ENCODE measurements around the gene RALY. TPM values are rescaled to one million over a fixed set of nuclear protein-coding genes. Genes with fewer than 3 reads are reported as not detected.
A peak's percentile ranks its signal among the peaks of the same experiment; 100 is the strongest.

Gene RALY
- total and polyA plus RNA-seq, 5 donors from 2014 or later, result 160 to 216 (median 191) TPM

GRCh38 chr20:33999025-33999649 lies 5.4 kb downstream of the RALY start:
- H3K36me3 ChIP-seq (ENCODE audit: control insufficient read depth, insufficient read depth, low read length), result peaks cover 3% of the 10 kb centered on the region
- no peaks in the 10 kb centered on the region for H3K27me3 ChIP-seq (ENCODE audit: control insufficient read depth, insufficient read depth, low read length)
- Mint-ChIP-seq H3K36me3 (peaks cover 20% of the 10 kb centered on the region), H3K4me1 (peaks cover 38 to 92% (median 82%) of the 10 kb centered on the region in 4 donors), H3K4me3 (peak overlapping the region; percentile 57 to 97 (median 72)), H3K9me3 (no peaks in the 10 kb centered on the region), H3K27me3 (peaks cover 4% of the 10 kb centered on the region), H3K27ac (peak overlapping the region in 1 of 3 donors; percentile 50)
- peaks cover 85% of the 10 kb centered on the region for H3K4me1 ChIP-seq (ENCODE audit: control insufficient read depth, insufficient read depth, low read length, poor library complexity, severe bottlenecking)
- no peak overlapping the region for H3K27ac ChIP-seq (ENCODE audit: insufficient read depth, low read length, poor library complexity, severe bottlenecking)
- H3K9me3 ChIP-seq (ENCODE audit: control insufficient read depth in 2 of 2, low read length in 2 of 2), result no peaks in the 10 kb centered on the region
- no peak for DNase-seq
- ATAC-seq (ENCODE audit: low read depth in 2 of 2), result no peak
- H3K4me3 ChIP-seq (ENCODE audit: low read depth, low read length), result peak overlapping the region; percentile 8

- H3K4me1 ChIP-seq (ENCODE audit: control insufficient read depth, insufficient read depth, low read length, poor library complexity, severe bottlenecking), result peaks cover 81% of the 10 kb centered on the region
- Mint-ChIP-seq H3K4me3 (peak overlapping the region in 3 of 4 donors; percentile 4 to 63 (median 13)), H3K4me1 (peaks cover 53 to 96% (median 88%) of the 10 kb centered on the region in 4 donors), H3K36me3 (peaks cover 20% of the 10 kb centered on the region), H3K27me3 (no peaks in the 10 kb centered on the region), H3K9me3 (no peaks in the 10 kb centered on the region), H3K27ac (no peak overlapping the region)
- H3K27me3 ChIP-seq (ENCODE audit: control insufficient read depth, insufficient read depth, low read length), result no peaks in the 10 kb centered on the region
- ATAC-seq (ENCODE audit: low read depth in 2 of 2), result no peak
- H3K36me3 ChIP-seq (ENCODE audit: control insufficient read depth, insufficient read depth, low read length), result peaks cover 5% of the 10 kb centered on the region
- peak overlapping the region; percentile 13 for H3K4me3 ChIP-seq (ENCODE audit: low read depth, low read length)
- H3K27ac ChIP-seq (ENCODE audit: insufficient read depth, low read length, poor library complexity, severe bottlenecking), result no peak overlapping the region
- no peaks in the 10 kb centered on the region for H3K9me3 ChIP-seq (ENCODE audit: control insufficient read depth in 2 of 2, low read length in 2 of 2)
- DNase-seq, result no peak
Observed at GRCh38 chr20:34001378-34001777, 7.7 kb downstream of the RALY start.

- peak overlapping the region; percentile 15 to 62 (median 59) for H3K27ac Mint-ChIP-seq
- Histone ChIP-seq H3K4me1 (ENCODE audit: control insufficient read depth, insufficient read depth, low read length, poor library complexity, severe bottlenecking) (peaks cover 73% of the 10 kb centered on the region), H3K4me3 (ENCODE audit: low read depth, low read length) (peak overlapping the region; percentile 2)
Observed at GRCh38 chr20:34004227-34004626, 10.5 kb downstream of the RALY start.

GRCh38 chr20:34004790-34005457 lies 11.2 kb downstream of the RALY start:
- H3K9me3 Mint-ChIP-seq, result no peaks in the 10 kb centered on the region
- peaks cover 73% of the 10 kb centered on the region for H3K4me1 ChIP-seq (ENCODE audit: control insufficient read depth, insufficient read depth, low read length, poor library complexity, severe bottlenecking)
- no peaks in the 10 kb centered on the region for H3K9me3 ChIP-seq (ENCODE audit: control insufficient read depth in 2 of 2, low read length in 2 of 2)
- DNase-seq (no peak), ATAC-seq (ENCODE audit: low read depth in 2 of 2) (no peak)
- no peak overlapping the region for H3K4me3 ChIP-seq (ENCODE audit: low read depth, low read length)
- no peak overlapping the region for H3K27ac ChIP-seq (ENCODE audit: insufficient read depth, low read length, poor library complexity, severe bottlenecking)
- peak overlapping the region in 3 of 4 donors; percentile 4 to 39 (median 22) for H3K4me3 Mint-ChIP-seq
- H3K27ac Mint-ChIP-seq, result peak overlapping the region in 2 of 3 donors; percentile 59 to 62
- peaks cover 16% of the 10 kb centered on the region for H3K36me3 Mint-ChIP-seq
- H3K4me1 Mint-ChIP-seq, result peaks cover 69 to 92% (median 83%) of the 10 kb centered on the region in 4 donors
- peaks cover 2% of the 10 kb centered on the region for H3K36me3 ChIP-seq (ENCODE audit: control insufficient read depth, insufficient read depth, low read length)
- H3K27me3 Mint-ChIP-seq, result no peaks in the 10 kb centered on the region
- no peaks in the 10 kb centered on the region for H3K27me3 ChIP-seq (ENCODE audit: control insufficient read depth, insufficient read depth, low read length)

More at GRCh38 chr20:34004227-34004626, 10.5 kb downstream of the RALY start:
- H3K27me3 Mint-ChIP-seq, result no peaks in the 10 kb centered on the region
- ATAC-seq (ENCODE audit: low read depth in 2 of 2), result no peak
- H3K27ac ChIP-seq (ENCODE audit: insufficient read depth, low read length, poor library complexity, severe bottlenecking), result no peak overlapping the region
- no peaks in the 10 kb centered on the region for H3K9me3 Mint-ChIP-seq
- no peaks in the 10 kb centered on the region for H3K27me3 ChIP-seq (ENCODE audit: control insufficient read depth, insufficient read depth, low read length)
- H3K9me3 ChIP-seq (ENCODE audit: control insufficient read depth in 2 of 2, low read length in 2 of 2), result no peaks in the 10 kb centered on the region
- peaks cover 16% of the 10 kb centered on the region for H3K36me3 Mint-ChIP-seq
- peaks cover 2% of the 10 kb centered on the region for H3K36me3 ChIP-seq (ENCODE audit: control insufficient read depth, insufficient read depth, low read length)
- peak overlapping the region in 3 of 4 donors; percentile 1 to 69 (median 49) for H3K4me3 Mint-ChIP-seq
- H3K4me1 Mint-ChIP-seq, result peaks cover 66 to 92% (median 83%) of the 10 kb centered on the region in 4 donors
- no peak for DNase-seq

GRCh38 chr20:34006619-34007018 lies 12.9 kb downstream of the RALY start:
- Mint-ChIP-seq H3K27ac (no peak overlapping the region), H3K4me1 (peaks cover 62 to 93% (median 83%) of the 10 kb centered on the region in 4 donors), H3K27me3 (no peaks in the 10 kb centered on the region), H3K36me3 (peaks cover 16% of the 10 kb centered on the region), H3K4me3 (peak overlapping the region in 1 of 4 donors; percentile 11), H3K9me3 (no peaks in the 10 kb centered on the region)
- Histone ChIP-seq H3K27ac (ENCODE audit: insufficient read depth, low read length, poor library complexity, severe bottlenecking) (no peak overlapping the region), H3K9me3 (ENCODE audit: control insufficient read depth in 2 of 2, low read length in 2 of 2) (no peaks in the 10 kb centered on the region), H3K4me1 (ENCODE audit: control insufficient read depth, insufficient read depth, low read length, poor library complexity, severe bottlenecking) (peaks cover 73% of the 10 kb centered on the region), H3K27me3 (ENCODE audit: control insufficient read depth, insufficient read depth, low read length) (no peaks in the 10 kb centered on the region), H3K36me3 (ENCODE audit: control insufficient read depth, insufficient read depth, low read length) (peaks cover 2% of the 10 kb centered on the region), H3K4me3 (ENCODE audit: low read depth, low read length) (peak overlapping the region; percentile 2)
- ATAC-seq (ENCODE audit: low read depth in 2 of 2) (no peak), DNase-seq (no peak)

- H3K36me3 Mint-ChIP-seq, result peaks cover 5% of the 10 kb centered on the region
- H3K27ac Mint-ChIP-seq, result peak overlapping the region in 2 of 3 donors; percentile 85 to 90
- H3K4me1 Mint-ChIP-seq, result peaks cover 59 to 93% (median 84%) of the 10 kb centered on the region in 4 donors
- H3K4me3 Mint-ChIP-seq, result peak overlapping the region; percentile 8 to 66 (median 54)
- H3K27me3 Mint-ChIP-seq, result no peaks in the 10 kb centered on the region
- DNase-seq (no peak), ATAC-seq (ENCODE audit: low read depth in 2 of 2) (no peak)
- Histone ChIP-seq H3K27me3 (ENCODE audit: control insufficient read depth, insufficient read depth, low read length) (no peaks in the 10 kb centered on the region), H3K36me3 (ENCODE audit: control insufficient read depth, insufficient read depth, low read length) (peaks cover 2% of the 10 kb centered on the region), H3K4me1 (ENCODE audit: control insufficient read depth, insufficient read depth, low read length, poor library complexity, severe bottlenecking) (peaks cover 78% of the 10 kb centered on the region), H3K4me3 (ENCODE audit: low read depth, low read length) (peak overlapping the region; percentile 38), H3K9me3 (ENCODE audit: control insufficient read depth in 2 of 2, low read length in 2 of 2) (no peaks in the 10 kb centered on the region), H3K27ac (ENCODE audit: insufficient read depth, low read length, poor library complexity, severe bottlenecking) (no peak overlapping the region)
- H3K9me3 Mint-ChIP-seq, result no peaks in the 10 kb centered on the region
Observed at GRCh38 chr20:34008477-34008876, 14.8 kb downstream of the RALY start.

- H3K4me1 Mint-ChIP-seq, result peaks cover 51 to 93% (median 82%) of the 10 kb centered on the region in 4 donors
- H3K4me3 Mint-ChIP-seq, result peak overlapping the region in 3 of 4 donors; percentile 4 to 39 (median 22)
- Histone ChIP-seq H3K9me3 (ENCODE audit: control insufficient read depth in 2 of 2, low read length in 2 of 2) (no peaks in the 10 kb centered on the region), H3K27me3 (ENCODE audit: control insufficient read depth, insufficient read depth, low read length) (no peaks in the 10 kb centered on the region), H3K27ac (ENCODE audit: insufficient read depth, low read length, poor library complexity, severe bottlenecking) (no peak overlapping the region), H3K4me1 (ENCODE audit: control insufficient read depth, insufficient read depth, low read length, poor library complexity, severe bottlenecking) (peaks cover 73% of the 10 kb centered on the region), H3K4me3 (ENCODE audit: low read depth, low read length) (peak overlapping the region; percentile 13), H3K36me3 (ENCODE audit: control insufficient read depth, insufficient read depth, low read length) (no peaks in the 10 kb centered on the region)
- H3K36me3 Mint-ChIP-seq, result no peaks in the 10 kb centered on the region
- no peak for ATAC-seq (ENCODE audit: low read depth in 2 of 2)
- no peak for DNase-seq
- no peaks in the 10 kb centered on the region for H3K9me3 Mint-ChIP-seq
- H3K27me3 Mint-ChIP-seq, result no peaks in the 10 kb centered on the region
- peak overlapping the region in 2 of 3 donors; percentile 16 to 90 for H3K27ac Mint-ChIP-seq
Observed at GRCh38 chr20:34010405-34010931, 16.8 kb downstream of the RALY start.
